NOMO-1 treated with DMSO at 0.1 percent for 48 hours (cell line): Measurements from ENCODE around the gene MOCS3.
A peak's percentile ranks its signal among the peaks of the same experiment; 100 is the strongest.

Source experiments
- DNase-seq: peaks from one replicate; lab custom pipeline; 2025; ENCODE audit not compliant: unreplicated experiment; lab: John Stamatoyannopoulos, UW

The MOCS3 gene

GRCh38 chr20:50958615-50959542, at the start of gene MOCS3:
TSS of gene MOCS3 (plus strand) at chr20:50958818. CDS start at chr20:50958843, 25 bp downstream.
- peak; percentile 95 for DNase-seq

- no peak for DNase-seq
Observed at GRCh38 chr20:50909413-50909812, 49.2 kb upstream of the MOCS3 start.

GRCh38 chr20:50911030-50911429, 47.6 kb upstream of the MOCS3 start:
- no peak for DNase-seq

GRCh38 chr20:50911716-50912115, 46.9 kb upstream of the MOCS3 start:
- DNase-seq: no peak

GRCh38 chr20:50913690-50914375, 44.8 kb upstream of the MOCS3 start:
- DNase-seq: no peak

- no peak for DNase-seq
Observed at GRCh38 chr20:50915424-50915823, 43.2 kb upstream of the MOCS3 start.

GRCh38 chr20:50916257-50916656, 42.4 kb upstream of the MOCS3 start:
- no peak for DNase-seq

- no peak for DNase-seq
Observed at GRCh38 chr20:50916934-50917333, 41.7 kb upstream of the MOCS3 start.

GRCh38 chr20:50918403-50918802, 40.2 kb upstream of the MOCS3 start:
- DNase-seq: no peak

- DNase-seq: no peak
Observed at GRCh38 chr20:50919567-50919966, 39.1 kb upstream of the MOCS3 start.

- no peak for DNase-seq
Observed at GRCh38 chr20:50920997-50921396, 37.6 kb upstream of the MOCS3 start.

GRCh38 chr20:50921803-50922501, 36.7 kb upstream of the MOCS3 start:
- no peak for DNase-seq

GRCh38 chr20:50924261-50924920, 34.2 kb upstream of the MOCS3 start:
- no peak for DNase-seq

GRCh38 chr20:50926530-50926929, 32.1 kb upstream of the MOCS3 start:
- DNase-seq: no peak

- no peak for DNase-seq
Observed at GRCh38 chr20:50928469-50928868, 30.1 kb upstream of the MOCS3 start.

- peak; percentile 95 for DNase-seq
Observed at GRCh38 chr20:50929299-50930138, 29.1 kb upstream of the MOCS3 start.

- DNase-seq: no peak
Observed at GRCh38 chr20:50930139-50930975, 28.3 kb upstream of the MOCS3 start.

- peak; percentile 50 for DNase-seq
Observed at GRCh38 chr20:50930976-50931305, 27.7 kb upstream of the MOCS3 start.

GRCh38 chr20:50931306-50932015, 27.2 kb upstream of the MOCS3 start, which contains the start of gene ADNP:
TSS of gene ADNP (minus strand) at chr20:50931437. CDS start at chr20:50903996, 27,441 bp downstream.
- DNase-seq: peak; percentile 87
